Adipocyte (in vitro differentiated cells): ENCODE measurements around the gene PLPP3.

Source experiments
- DNase-seq: peaks from one replicate; pipeline ENCODE4 v3.0.0-alpha.2; 2015; ENCODE audit warnings: low read depth
- H3K27me3 ChIP-seq: replicated peaks from 2 replicates; pipeline ENCODE4 v1.7.0; 2013; ENCODE audit warnings: mild to moderate bottlenecking, low read length, moderate library complexity; ENCODE audit not compliant: control insufficient read depth, insufficient read depth
- H3K36me3 ChIP-seq: 2 replicates; pipeline ENCODE4 v1.7.0; 2013; ENCODE audit warnings: low read length, mild to moderate bottlenecking, moderate library complexity; ENCODE audit not compliant: control insufficient read depth, insufficient read depth, severe bottlenecking
- H3K4me1 ChIP-seq: 2 replicates; pipeline ENCODE4 v1.7.0; 2013; ENCODE audit warnings: mild to moderate bottlenecking, low read length, moderate library complexity; ENCODE audit not compliant: control insufficient read depth, insufficient read depth
- H3K4me3 ChIP-seq: 2 replicates; pipeline ENCODE4 v1.7.0; 2013; ENCODE audit warnings: mild to moderate bottlenecking, low read length, moderate library complexity
- H3K9ac ChIP-seq: 2 replicates; pipeline ENCODE4 v1.7.0; 2013; ENCODE audit warnings: mild to moderate bottlenecking, low read length, moderate library complexity
- H3K9me3 ChIP-seq: 2 replicates; pipeline ENCODE4 v1.7.0; 2013; ENCODE audit warnings: mild to moderate bottlenecking, low read length, moderate library complexity; ENCODE audit not compliant: control insufficient read depth

The PLPP3 gene

GRCh38 chr1:56506951-56507491 is 72.3 kb downstream of the PLPP3 start:
- DNase-seq: no peak
- H3K36me3 ChIP-seq: peaks cover 99% of the 10 kb centered on the region
- H3K9me3 ChIP-seq: no peaks in the 10 kb centered on the region
- no peak overlapping the region for H3K4me3 ChIP-seq
- no peaks in the 10 kb centered on the region for H3K27me3 ChIP-seq
- H3K9ac ChIP-seq: no peak overlapping the region
- peaks cover 71% of the 10 kb centered on the region for H3K4me1 ChIP-seq

DNA sequence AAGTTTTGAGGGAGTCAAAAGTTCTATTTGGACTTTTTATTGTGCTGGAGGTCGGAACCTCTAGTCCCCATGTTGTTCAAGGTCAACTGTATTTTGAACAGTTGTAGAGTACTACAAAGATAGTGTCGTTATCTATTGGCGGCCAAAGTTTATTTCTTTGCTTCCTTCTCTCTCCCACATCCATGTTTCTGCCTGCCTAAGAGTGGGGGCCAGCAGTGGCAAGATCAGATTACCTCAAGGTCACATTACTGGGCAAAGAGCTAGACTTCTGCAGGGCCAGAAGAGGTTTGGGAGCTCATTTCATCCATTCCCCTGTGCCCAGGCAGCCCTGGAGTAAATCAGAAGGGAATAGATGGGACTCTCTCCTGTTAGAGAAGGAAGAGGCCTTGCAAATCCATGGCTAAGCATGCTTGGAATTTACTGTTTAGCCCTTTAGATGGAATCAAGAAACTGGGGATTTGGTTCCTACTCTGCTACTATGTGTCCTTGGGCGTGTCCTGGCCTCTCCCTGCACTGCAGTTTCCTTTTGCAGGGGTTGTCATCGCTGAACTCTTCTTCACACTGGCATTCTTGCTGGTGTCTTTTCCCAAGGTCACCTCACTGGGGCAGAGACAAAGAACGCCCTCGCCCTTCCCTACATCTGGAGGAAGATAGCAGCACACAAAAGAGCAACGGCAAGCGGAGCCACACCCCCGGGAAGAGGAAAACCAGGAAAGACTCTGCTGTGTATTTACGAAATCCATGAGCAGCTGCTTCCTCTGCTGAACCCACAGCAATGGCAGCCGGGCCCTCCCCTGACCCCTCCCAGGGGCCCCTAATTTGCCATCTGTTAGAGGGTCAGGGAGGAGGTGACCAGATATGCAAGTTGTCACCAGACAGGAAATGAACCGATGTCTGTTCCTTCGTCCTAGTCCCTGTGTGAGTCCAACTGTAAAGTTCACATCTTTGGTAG is 73.3 kb downstream of the PLPP3 start:
- no peak for DNase-seq
- H3K36me3 ChIP-seq: peaks cover 99% of the 10 kb centered on the region
- H3K9me3 ChIP-seq: no peaks in the 10 kb centered on the region
- H3K4me3 ChIP-seq: no peak overlapping the region
- no peak overlapping the region for H3K9ac ChIP-seq
- H3K27me3 ChIP-seq: no peaks in the 10 kb centered on the region
- H3K4me1 ChIP-seq: peaks cover 70% of the 10 kb centered on the region

DNA sequence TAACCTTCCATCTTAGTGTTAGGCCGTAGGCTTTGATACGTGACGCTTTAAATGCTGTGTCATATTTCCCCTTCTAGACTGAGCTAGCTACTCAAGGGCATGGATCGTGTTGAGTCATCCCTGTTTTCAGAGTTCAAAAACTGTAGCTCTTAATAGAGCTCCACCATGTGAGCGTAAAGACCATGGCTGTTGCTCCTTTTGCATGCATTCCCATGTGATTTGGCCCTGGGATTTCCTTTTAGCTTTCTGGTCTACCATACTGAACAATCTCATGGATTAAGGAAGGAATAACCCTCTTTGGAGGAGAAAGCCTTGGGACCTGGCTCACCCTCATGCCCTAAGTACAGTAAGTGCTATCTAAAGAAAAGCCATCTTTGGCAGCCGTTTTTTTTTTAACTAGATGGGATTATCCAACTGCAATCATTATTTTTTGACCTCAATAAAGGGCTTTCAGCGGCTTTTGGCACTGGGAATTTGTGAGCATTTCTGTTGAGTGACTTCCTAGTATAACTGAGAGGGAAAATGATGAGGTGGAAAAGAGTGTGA is 76.6 kb downstream of the PLPP3 start:
- H3K4me3 ChIP-seq: no peak overlapping the region
- no peaks in the 10 kb centered on the region for H3K9me3 ChIP-seq
- H3K27me3 ChIP-seq: no peaks in the 10 kb centered on the region
- peaks cover 84% of the 10 kb centered on the region for H3K36me3 ChIP-seq
- H3K9ac ChIP-seq: no peak overlapping the region
- DNase-seq: no peak
- peaks cover 37% of the 10 kb centered on the region for H3K4me1 ChIP-seq

DNA sequence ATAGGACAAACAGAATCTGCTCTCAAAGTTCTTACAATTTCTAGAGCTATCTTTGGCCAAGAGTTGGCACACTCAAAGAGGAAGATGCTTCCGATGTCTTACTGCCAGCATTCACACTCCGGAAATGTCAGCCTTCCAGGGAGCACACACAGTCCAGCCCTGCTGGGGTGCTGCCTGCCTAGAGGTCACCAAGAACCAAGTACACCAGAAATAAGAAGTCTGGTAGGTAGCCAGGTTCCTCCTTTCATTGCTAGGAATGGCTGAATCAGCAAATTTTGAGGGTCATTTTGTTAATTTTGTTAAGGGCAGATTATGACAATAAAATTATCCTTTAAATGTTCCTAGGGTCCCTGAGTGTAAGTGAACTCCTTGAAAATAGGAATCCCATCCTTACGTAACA is 77.5 kb downstream of the PLPP3 start:
- Histone ChIP-seq H3K4me1 (peaks cover 28% of the 10 kb centered on the region), H3K4me3 (no peak overlapping the region), H3K36me3 (peaks cover 83% of the 10 kb centered on the region), H3K27me3 (no peaks in the 10 kb centered on the region), H3K9ac (no peak overlapping the region), H3K9me3 (no peaks in the 10 kb centered on the region)
- no peak for DNase-seq

DNA sequence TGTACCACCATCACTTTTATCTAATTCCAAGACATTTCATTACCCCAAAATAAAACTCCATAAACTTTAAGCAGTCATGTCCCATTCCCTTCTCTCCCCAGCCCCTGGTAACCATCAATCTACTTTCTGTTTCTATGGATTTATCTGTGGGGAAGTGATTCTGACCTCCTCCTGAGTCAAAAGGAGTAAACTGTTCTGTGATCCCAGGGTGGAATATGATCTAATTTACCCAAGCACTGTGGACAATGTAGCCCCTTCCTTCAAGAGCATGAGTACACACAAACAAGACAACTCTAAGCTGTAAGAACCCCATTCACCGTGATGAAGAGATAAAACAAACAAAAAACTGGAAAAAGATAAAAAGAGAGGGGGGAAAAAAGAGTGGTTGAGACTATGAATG is 77.9 kb downstream of the PLPP3 start:
- peaks cover 82% of the 10 kb centered on the region for H3K36me3 ChIP-seq

DNA sequence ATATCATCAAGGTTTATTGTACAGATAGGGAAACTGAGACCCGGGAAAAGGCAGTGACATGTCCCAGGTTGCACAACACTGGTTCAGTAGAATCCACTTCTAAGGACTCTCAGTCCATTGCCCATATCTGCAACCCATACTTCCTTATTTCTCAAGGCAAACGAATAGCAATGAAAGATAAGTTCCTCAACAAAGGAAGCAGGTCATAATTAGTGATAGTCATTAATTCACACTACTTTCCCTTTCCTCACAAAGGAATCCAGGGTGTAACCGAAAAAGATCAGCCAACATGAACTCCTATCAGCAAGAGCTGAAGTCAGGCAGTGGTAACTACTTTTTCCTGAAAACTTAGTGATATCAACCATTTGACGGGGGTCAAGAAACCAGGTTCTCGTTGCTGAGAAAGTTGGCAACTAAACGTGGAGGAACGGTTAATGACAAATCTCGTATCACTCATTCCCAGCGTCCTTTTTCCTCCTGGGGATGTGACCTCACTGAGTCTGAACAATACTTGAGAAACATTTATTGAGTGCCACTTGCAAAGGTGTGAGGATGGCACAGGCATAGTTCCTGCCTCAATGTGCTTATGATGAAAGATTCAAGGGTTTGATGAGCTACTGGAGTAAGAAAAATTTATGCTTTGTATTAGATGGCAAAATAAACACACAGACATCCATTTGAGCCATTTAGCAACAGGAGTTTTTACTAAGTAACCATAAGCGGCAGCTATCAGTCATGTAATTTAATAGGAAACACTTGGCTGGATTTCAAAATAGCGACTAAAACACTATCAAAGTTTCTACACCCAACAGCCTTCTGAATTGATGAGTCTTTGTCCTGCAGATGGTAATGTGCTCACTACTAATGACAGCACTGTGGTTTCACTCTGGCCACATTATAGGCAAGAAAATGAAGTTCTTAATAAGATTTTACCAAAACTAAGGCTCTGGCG is 82.3 kb downstream of the PLPP3 start:
- Histone ChIP-seq H3K36me3 (peaks cover 72% of the 10 kb centered on the region), H3K4me1 (peaks cover 14% of the 10 kb centered on the region), H3K9ac (no peak overlapping the region), H3K4me3 (no peak overlapping the region), H3K9me3 (no peaks in the 10 kb centered on the region), H3K27me3 (no peaks in the 10 kb centered on the region)
- DNase-seq: no peak

More for the DNA sequence above, 77.9 kb downstream of the PLPP3 start:
- Histone ChIP-seq H3K9me3 (no peaks in the 10 kb centered on the region), H3K9ac (no peak overlapping the region), H3K4me1 (peaks cover 24% of the 10 kb centered on the region), H3K4me3 (no peak overlapping the region), H3K27me3 (no peaks in the 10 kb centered on the region)
- DNase-seq: no peak

GRCh38 chr1:56496158-56496557 is 83.2 kb downstream of the PLPP3 start:
- peaks cover 63% of the 10 kb centered on the region for H3K36me3 ChIP-seq
- no peaks in the 10 kb centered on the region for H3K27me3 ChIP-seq

GRCh38 chr1:56495538-56495937 is 83.8 kb downstream of the PLPP3 start:
- DNase-seq: no peak
- no peaks in the 10 kb centered on the region for H3K27me3 ChIP-seq
- H3K4me3 ChIP-seq: no peak overlapping the region
- peaks cover 20% of the 10 kb centered on the region for H3K4me1 ChIP-seq
- H3K36me3 ChIP-seq: peaks cover 59% of the 10 kb centered on the region
- H3K9ac ChIP-seq: no peak overlapping the region
- no peaks in the 10 kb centered on the region for H3K9me3 ChIP-seq

More at GRCh38 chr1:56496158-56496557, 83.2 kb downstream of the PLPP3 start:
- Histone ChIP-seq H3K9me3 (no peaks in the 10 kb centered on the region), H3K9ac (no peak overlapping the region), H3K4me1 (peaks cover 14% of the 10 kb centered on the region), H3K4me3 (no peak overlapping the region)
- DNase-seq: no peak

- no peak overlapping the region for H3K9ac ChIP-seq
- H3K27me3 ChIP-seq: no peaks in the 10 kb centered on the region
- DNase-seq: no peak
- no peak overlapping the region for H3K4me3 ChIP-seq
- peaks cover 50% of the 10 kb centered on the region for H3K36me3 ChIP-seq
- no peaks in the 10 kb centered on the region for H3K9me3 ChIP-seq
- peaks cover 22% of the 10 kb centered on the region for H3K4me1 ChIP-seq
These were observed 85.1 kb downstream of the PLPP3 start for GRCh38 chr1:56494306-56494705.

- Histone ChIP-seq H3K27me3 (no peaks in the 10 kb centered on the region), H3K4me1 (peaks cover 22% of the 10 kb centered on the region), H3K9ac (no peak overlapping the region), H3K36me3 (peaks cover 46% of the 10 kb centered on the region), H3K9me3 (no peaks in the 10 kb centered on the region), H3K4me3 (no peak overlapping the region)
- DNase-seq: no peak
These were observed 85.5 kb downstream of the PLPP3 start for GRCh38 chr1:56493826-56494225.
